ENCODE data around the gene RAP1GAP.

The RAP1GAP gene

GRCh38 chr1:21550097-21550496, 119.1 kb downstream of the RAP1GAP start:
- TF ChIP-seq, protein P1, sequence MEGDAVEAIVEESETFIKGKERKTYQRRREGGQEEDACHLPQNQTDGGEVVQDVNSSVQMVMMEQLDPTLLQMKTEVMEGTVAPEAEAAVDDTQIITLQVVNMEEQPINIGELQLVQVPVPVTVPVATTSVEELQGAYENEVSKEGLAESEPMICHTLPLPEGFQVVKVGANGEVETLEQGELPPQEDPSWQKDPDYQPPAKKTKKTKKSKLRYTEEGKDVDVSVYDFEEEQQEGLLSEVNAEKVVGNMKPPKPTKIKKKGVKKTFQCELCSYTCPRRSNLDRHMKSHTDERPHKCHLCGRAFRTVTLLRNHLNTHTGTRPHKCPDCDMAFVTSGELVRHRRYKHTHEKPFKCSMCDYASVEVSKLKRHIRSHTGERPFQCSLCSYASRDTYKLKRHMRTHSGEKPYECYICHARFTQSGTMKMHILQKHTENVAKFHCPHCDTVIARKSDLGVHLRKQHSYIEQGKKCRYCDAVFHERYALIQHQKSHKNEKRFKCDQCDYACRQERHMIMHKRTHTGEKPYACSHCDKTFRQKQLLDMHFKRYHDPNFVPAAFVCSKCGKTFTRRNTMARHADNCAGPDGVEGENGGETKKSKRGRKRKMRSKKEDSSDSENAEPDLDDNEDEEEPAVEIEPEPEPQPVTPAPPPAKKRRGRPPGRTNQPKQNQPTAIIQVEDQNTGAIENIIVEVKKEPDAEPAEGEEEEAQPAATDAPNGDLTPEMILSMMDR (IDR thresholded peaks at IDR 0.05; ENCODE audit: low read depth, low read length), result no peak

GRCh38 chr1:21547876-21548275, 121.3 kb downstream of the RAP1GAP start:
- no peak for DNase-seq (ENCODE audit: extremely low read depth, low read depth)
- TF ChIP-seq, protein P1 (IDR thresholded peaks at IDR 0.05; ENCODE audit: low read depth, low read length), result no peak

More at GRCh38 chr1:21550097-21550496, 119.1 kb downstream of the RAP1GAP start:
- DNase-seq (ENCODE audit: extremely low read depth, low read depth), result no peak

Data from AG09319 (cell line).